C4-2B (cell line): ENCODE data around the gene DENND5B.
"Not testable (repeated sequence)": the region's sequence is repeated elsewhere in the genome, so short reads cannot be mapped to it uniquely, and the experiment has no call there.

ENCODE experiments used
- H3K27ac ChIP-seq: fragments of 450-650 bp; 2 replicates; pipeline ENCODE4 v1.5.1; 2017
- CTCF ChIP-seq: fragments of 450-650 bp; conservative IDR thresholded peaks from 2 replicates; pipeline ENCODE4 v1.5.1; 2017; ENCODE audit warnings: mild to moderate bottlenecking
- ZFX ChIP-seq: fragments of 450-650 bp; IDR thresholded peaks from 2 replicates; pipeline ENCODE4 v1.6.1; 2017

Gene DENND5B

GRCh38 chr12:31583878-31584277, 7.1 kb downstream of the DENND5B start:
- H3K27ac ChIP-seq, result no peak overlapping the region
- no peak for TF ChIP-seq CTCF
- TF ChIP-seq ZFX, result no peak

- no peak for TF ChIP-seq ZFX
- no peak for TF ChIP-seq CTCF
- H3K27ac ChIP-seq, result no peak overlapping the region
These were observed 8.8 kb downstream of the DENND5B start for GRCh38 chr12:31582155-31582554.

- no peak for TF ChIP-seq CTCF
- TF ChIP-seq ZFX, result no peak
- no peak overlapping the region for H3K27ac ChIP-seq
These were observed 12.3 kb downstream of the DENND5B start for GRCh38 chr12:31578632-31579031.

- no peak for TF ChIP-seq ZFX
- no peak for TF ChIP-seq CTCF
- H3K27ac ChIP-seq, result no peak overlapping the region
These were observed 15.9 kb downstream of the DENND5B start for GRCh38 chr12:31574803-31575575.

GRCh38 chr12:31574367-31574766, 16.6 kb downstream of the DENND5B start:
- not testable (repeated sequence) for H3K27ac ChIP-seq

- TF ChIP-seq CTCF (no peak), ZFX (no peak)
- H3K27ac ChIP-seq, result no peak overlapping the region
These were observed 17.9 kb downstream of the DENND5B start for GRCh38 chr12:31572900-31573600.

GRCh38 chr12:31570880-31571279, 20.1 kb downstream of the DENND5B start:
- H3K27ac ChIP-seq, result no peak overlapping the region
- TF ChIP-seq ZFX (no peak), CTCF (no peak)

- not testable (repeated sequence) for H3K27ac ChIP-seq
These were observed 21.4 kb downstream of the DENND5B start for GRCh38 chr12:31569517-31569916.
